Right kidney (tissue), 1 donor: ENCODE results near the gene ATP1A2.

ENCODE experiments used
- DNase-seq: peaks from one replicate; pipeline ENCODE4 v3.0.0-alpha.2; 2016

The ATP1A2 gene

DNA sequence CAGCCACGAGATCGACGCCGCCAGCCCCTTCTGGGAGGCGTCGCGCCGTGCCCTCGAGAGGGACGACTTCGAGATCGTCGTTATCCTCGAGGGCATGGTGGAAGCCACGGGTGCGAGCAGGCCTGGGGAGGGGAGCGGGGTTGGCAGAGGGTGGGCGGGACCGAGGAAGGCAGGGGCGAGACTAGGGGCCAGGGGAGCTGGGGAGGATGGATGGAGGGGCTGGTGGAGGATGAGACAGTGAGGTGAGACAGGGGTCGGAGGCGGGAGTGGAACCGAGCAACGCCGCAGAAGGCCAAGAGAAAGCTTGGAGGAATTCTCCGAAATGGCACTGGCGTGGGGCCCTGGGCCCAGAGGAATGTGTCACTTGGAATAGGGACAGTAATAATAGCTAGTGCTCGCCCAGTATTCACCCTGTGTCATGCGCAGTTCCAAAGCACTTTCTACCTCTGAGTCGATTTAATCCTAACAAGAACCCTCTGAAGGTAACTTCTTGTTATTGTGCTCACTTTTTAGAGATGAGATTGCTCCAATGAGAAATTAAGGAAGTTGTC is 30.7 kb upstream of the ATP1A2 start:
- DNase-seq: no peak

GRCh38 chr1:160085686-160086455 is 29.7 kb upstream of the ATP1A2 start:
- DNase-seq: peak; percentile 39

DNA sequence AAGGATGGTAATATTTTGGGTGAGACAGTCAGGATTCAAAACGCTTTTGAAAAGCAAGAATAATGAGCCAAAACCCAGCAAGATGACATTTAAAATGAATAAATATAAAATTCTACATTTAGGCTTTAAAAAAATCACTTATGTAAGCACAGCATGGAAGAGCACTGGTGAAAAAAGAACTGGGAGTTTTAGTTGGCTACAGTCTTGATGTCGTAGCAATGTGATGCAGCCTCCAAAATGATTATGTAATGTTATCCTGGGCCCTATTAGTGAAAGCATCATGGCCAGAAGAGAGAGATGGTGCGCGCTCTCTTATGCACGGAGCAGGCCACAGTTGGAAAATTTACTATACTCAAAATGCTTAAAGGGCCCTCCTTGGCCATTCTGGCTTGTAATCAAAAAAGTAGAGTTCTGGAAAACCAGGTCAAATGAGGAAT is 29.1 kb upstream of the ATP1A2 start:
- no peak for DNase-seq

GRCh38 chr1:160087118-160087662 is 28.4 kb upstream of the ATP1A2 start:
- no peak for DNase-seq

DNA sequence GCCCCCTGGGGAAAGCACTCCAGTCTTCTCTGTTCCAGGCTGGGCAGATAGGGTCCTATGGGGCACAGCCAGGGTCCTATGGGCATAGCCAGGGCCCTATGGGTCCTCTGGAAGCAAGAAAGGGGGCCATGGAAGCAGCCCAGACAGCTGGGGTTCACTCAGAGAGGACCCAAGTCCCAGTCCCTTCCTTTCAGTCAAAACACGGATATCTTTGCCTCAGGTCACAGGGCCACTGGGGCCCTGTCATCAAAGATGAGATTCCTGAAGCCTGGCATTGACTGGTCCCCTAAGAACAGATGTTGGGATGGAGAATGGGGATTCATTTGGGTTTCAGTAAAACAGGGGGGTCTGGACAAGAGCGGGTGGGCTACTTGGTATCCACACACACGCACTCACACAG is 25.7 kb upstream of the ATP1A2 start:
- DNase-seq: no peak

DNA sequence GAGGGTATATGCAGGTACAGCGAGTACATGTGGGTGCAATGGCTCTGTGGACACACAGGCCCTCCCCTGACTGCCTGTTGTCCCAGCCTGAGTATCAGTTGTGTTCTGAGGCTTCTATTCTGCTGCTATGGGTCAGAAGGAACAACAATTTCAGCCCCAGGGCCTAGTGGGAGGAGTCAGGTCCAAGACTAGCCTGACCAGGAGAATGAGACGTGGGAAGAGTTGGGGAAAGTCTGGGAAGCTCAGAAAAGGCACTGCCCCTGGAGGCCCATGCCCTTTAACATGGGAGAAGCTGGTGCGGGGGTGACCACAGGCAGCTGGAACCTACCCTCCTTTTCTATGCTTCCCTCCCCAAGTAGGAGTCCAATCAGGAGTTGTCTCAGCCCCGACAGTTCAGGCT is 24.8 kb upstream of the ATP1A2 start:
- DNase-seq: no peak

- no peak for DNase-seq
These were observed 23.8 kb upstream of the ATP1A2 start for GRCh38 chr1:160091666-160092223.

DNA sequence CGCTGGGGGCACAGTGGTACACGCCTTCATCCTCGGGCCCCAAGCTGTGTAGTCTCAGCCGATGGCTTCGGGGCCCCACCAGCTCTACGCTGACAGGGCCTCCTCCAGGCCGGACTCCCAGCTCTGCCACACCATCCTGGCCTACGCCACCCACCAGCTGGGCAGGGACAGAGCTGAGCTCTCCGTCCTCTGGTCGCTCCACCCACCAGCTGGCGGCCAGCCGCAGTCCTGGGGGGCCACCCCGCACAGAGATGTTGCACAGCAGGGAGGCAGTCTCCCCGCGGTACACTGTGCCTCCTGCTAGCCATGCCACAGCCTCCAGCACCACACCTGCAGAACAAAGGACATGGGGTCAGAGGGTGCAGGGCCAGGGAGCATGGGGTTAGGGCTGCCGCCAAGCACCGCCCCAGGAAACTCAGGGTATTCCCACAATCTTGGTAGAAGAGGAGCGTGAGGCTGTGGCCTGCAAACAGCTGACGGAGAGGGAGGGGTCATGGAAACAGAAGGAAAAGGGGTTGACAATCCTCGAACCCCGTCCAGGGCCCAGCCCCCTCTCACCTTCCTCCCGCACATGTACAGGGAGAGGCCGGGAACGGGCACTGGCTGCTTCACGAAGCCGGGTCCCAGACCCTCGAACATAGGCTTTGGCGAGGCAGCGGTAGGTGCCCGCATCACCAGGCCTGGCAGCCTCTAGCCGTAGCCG is 23.0 kb upstream of the ATP1A2 start:
- no peak for DNase-seq

- DNase-seq: no peak
These were observed 22.5 kb upstream of the ATP1A2 start for GRCh38 chr1:160093069-160093395.

GRCh38 chr1:160093624-160094290 is 21.8 kb upstream of the ATP1A2 start:
- DNase-seq: no peak

- DNase-seq: no peak
These were observed 21.3 kb upstream of the ATP1A2 start for GRCh38 chr1:160094291-160094625.

DNA sequence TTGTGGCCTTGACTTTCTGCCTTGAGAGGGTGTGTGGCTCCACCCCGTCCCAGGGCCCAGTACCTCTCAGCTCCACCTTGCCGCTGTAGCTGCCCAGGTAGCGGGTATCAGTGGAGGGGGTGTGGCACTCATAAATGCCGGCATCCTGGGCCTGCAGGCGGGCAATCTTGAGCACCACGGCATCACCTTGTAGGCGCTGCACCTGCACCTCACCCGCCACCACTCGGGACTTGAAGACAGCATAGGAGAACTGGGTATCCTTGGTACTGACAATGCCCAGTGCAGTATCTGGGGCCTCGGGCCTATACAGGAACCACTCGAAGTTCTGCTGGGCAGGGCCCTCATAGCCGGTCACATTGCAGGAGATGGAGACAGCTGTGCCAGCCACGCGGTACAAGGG is 20.8 kb upstream of the ATP1A2 start:
- no peak for DNase-seq

GRCh38 chr1:160095382-160096105 is 20.0 kb upstream of the ATP1A2 start:
- no peak for DNase-seq

DNA sequence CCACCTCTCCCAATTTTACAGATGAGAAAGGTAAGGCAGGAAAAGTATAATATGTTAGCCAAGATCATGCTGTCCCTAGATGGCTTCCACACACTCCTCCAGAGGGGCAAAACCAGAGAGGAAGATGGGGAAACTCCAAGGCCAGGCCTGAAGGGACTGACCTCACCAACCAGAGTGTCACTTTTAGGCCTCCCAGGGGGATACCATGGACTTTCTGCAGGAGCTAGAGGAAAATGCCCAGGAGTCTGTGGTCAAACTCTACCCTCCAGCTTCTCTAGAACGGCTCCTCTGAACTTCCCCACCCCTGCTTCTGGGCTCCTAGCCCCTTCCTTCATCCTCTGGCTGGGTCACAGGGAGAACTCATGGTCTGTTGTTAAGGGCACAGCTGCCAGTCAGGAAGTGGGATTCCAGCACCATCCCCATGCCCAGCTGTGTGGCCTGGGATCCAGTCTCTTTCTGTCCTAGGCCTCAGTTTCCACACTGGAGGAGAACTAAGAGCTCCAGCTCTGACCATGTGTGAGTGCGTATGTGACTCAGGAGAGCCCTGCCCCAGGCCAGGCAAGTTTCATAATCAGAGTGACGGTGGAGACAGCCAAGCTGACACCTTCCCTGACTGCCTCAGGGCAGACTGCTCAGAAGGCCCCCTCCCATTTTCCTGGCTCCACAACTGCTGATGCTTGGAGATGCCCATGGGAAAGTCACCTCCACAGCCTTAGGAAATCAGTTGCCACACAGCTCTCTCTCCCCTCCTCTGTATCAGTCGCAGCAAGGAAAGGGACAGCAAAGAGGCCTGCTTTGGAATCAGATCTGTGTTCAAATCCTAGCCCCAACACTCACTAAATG is 19.1 kb upstream of the ATP1A2 start:
- DNase-seq: no peak

- no peak for DNase-seq
These were observed 18.2 kb upstream of the ATP1A2 start for GRCh38 chr1:160097151-160097910.

GRCh38 chr1:160097911-160098851 is 17.4 kb upstream of the ATP1A2 start, which contains the start of gene IGSF8:
IGSF8 (minus strand) TSS chr1:160098619; CDS start chr1:160098472, 147 bp downstream.
- DNase-seq: peak; percentile 80

GRCh38 chr1:160098852-160099561 is 16.6 kb upstream of the ATP1A2 start:
- DNase-seq: peak; percentile 85

- DNase-seq: no peak
These were observed 15.7 kb upstream of the ATP1A2 start for GRCh38 chr1:160099716-160100375.
